HL-60/S4 treated with phorbol 12-myristate 13-acetate at 8.2 ng/mL for 4 days and 3 days (cell line): ENCODE results near the gene RPTOR.

Experiments
- in situ Hi-C: fragments of 300-500 bp; cut with MboI; formaldehyde crosslinking; loops from 2 replicates; pipeline ENCODE4 v1.15.0; 2022; ENCODE audit warnings: low sequenced_read_pairs

Gene RPTOR

GRCh38 chr17:80913928-80914821 lies 369.5 kb downstream of the RPTOR start:
- in situ Hi-C loops = loop anchor here (25.0 kb wide), 1 partner anchor 477 kb away; no protein-coding TSS in a partner anchor

GRCh38 chr17:80916246-80916645 lies 371.6 kb downstream of the RPTOR start:
- in situ Hi-C loops = loop anchor here (25.0 kb wide), 1 partner anchor 479 kb away; no protein-coding TSS in a partner anchor

GRCh38 chr17:80917716-80918560 lies 373.3 kb downstream of the RPTOR start:
- in situ Hi-C loops = loop anchor here (25.0 kb wide), 1 partner anchor 481 kb away; no protein-coding TSS in a partner anchor

GRCh38 chr17:80918731-80919130 lies 374.1 kb downstream of the RPTOR start:
- in situ Hi-C loops = loop anchor here (25.0 kb wide), 1 partner anchor 481 kb away; no protein-coding TSS in a partner anchor

- in situ Hi-C loops = loop anchor here (25.0 kb wide), 1 partner anchor 482 kb away; no protein-coding TSS in a partner anchor
Measured at GRCh38 chr17:80919331-80920311, 375.0 kb downstream of the RPTOR start.

- in situ Hi-C loops = loop anchor here (25.0 kb wide), 1 partner anchor 483 kb away; no protein-coding TSS in a partner anchor
Measured at GRCh38 chr17:80920441-80920840, 375.8 kb downstream of the RPTOR start.

GRCh38 chr17:80921159-80921558 lies 376.5 kb downstream of the RPTOR start:
- in situ Hi-C loops = loop anchor here (25.0 kb wide), 1 partner anchor 484 kb away; no protein-coding TSS in a partner anchor

- in situ Hi-C loops = loop anchor here (25.0 kb wide), 1 partner anchor 485 kb away; no protein-coding TSS in a partner anchor
Measured at GRCh38 chr17:80921741-80922579, 377.3 kb downstream of the RPTOR start.

GRCh38 chr17:80922580-80923160 lies 378.0 kb downstream of the RPTOR start:
- in situ Hi-C loops = loop anchor here (25.0 kb wide), 1 partner anchor 485 kb away; no protein-coding TSS in a partner anchor

- in situ Hi-C loops = loop anchor here (25.0 kb wide), 1 partner anchor 486 kb away; no protein-coding TSS in a partner anchor
Measured at GRCh38 chr17:80923211-80924110, 378.8 kb downstream of the RPTOR start.

- in situ Hi-C loops = loop anchor here (25.0 kb wide), 1 partner anchor 487 kb away; no protein-coding TSS in a partner anchor
Measured at GRCh38 chr17:80924111-80924806, 379.6 kb downstream of the RPTOR start.

GRCh38 chr17:80924807-80925610 lies 380.4 kb downstream of the RPTOR start:
- in situ Hi-C loops = loop anchor here (25.0 kb wide), 1 partner anchor 488 kb away; no protein-coding TSS in a partner anchor

GRCh38 chr17:80925688-80926335 lies 381.2 kb downstream of the RPTOR start:
- in situ Hi-C loops = no loop called here

GRCh38 chr17:80926591-80927250 lies 382.1 kb downstream of the RPTOR start:
- in situ Hi-C loops = no loop called here

- in situ Hi-C loops = no loop called here
Measured at GRCh38 chr17:80927791-80928216, 383.2 kb downstream of the RPTOR start.
